Measurements from ENCODE around the gene PRKRIP1.

PRKRIP1 gene

GRCh38 chr7:102469972-102470825 lies 74.0 kb downstream of the PRKRIP1 start:
- H3K27ac ChIP-seq (ENCODE audit: low read depth, low read length, poor library complexity, severe bottlenecking): no peak overlapping the region
- H3F3A ChIP-seq (ENCODE audit: insufficient read depth, low read length): no peaks in the 10 kb centered on the region
- H4K20me1 ChIP-seq (ENCODE audit: insufficient read depth, low read length): no peaks in the 10 kb centered on the region
- no peak for TF ChIP-seq EZH2 (IDR thresholded peaks at IDR 0.05; ENCODE audit: borderline replicate concordance, low read length)
- no peak for TF ChIP-seq CTCF (IDR thresholded peaks at IDR 0.05; ENCODE audit: low read length)
- no peak overlapping the region for H3K4me3 ChIP-seq (ENCODE audit: low read depth, low read length, poor library complexity, severe bottlenecking)
- H3K9me3 ChIP-seq (ENCODE audit: low read length): no peaks in the 10 kb centered on the region
- peaks cover 64% of the 10 kb centered on the region for H3K36me3 ChIP-seq (ENCODE audit: insufficient read depth, low read length)
- H2AFZ ChIP-seq (ENCODE audit: low read length): no peak overlapping the region
- peaks cover 23% of the 10 kb centered on the region for H3K4me1 ChIP-seq (ENCODE audit: insufficient read depth, low read length, severe bottlenecking)
- no peaks in the 10 kb centered on the region for H3K27me3 ChIP-seq (ENCODE audit: insufficient read depth, low read length)
- H3K9ac ChIP-seq (ENCODE audit: low read length): no peak overlapping the region
- no peaks in the 10 kb centered on the region for H3K79me2 ChIP-seq (ENCODE audit: insufficient read depth, low read length)
- no peak overlapping the region for H3K4me2 ChIP-seq (ENCODE audit: low read length)
- no peaks in the 10 kb centered on the region for H3K9me2 ChIP-seq (ENCODE audit: low read depth, low read length)

- H3K9me3 ChIP-seq (ENCODE audit: low read length): no peaks in the 10 kb centered on the region
- no peak overlapping the region for H3K4me3 ChIP-seq (ENCODE audit: low read depth, low read length, poor library complexity, severe bottlenecking)
- H3K36me3 ChIP-seq (ENCODE audit: insufficient read depth, low read length): peaks cover 64% of the 10 kb centered on the region
- H4K20me1 ChIP-seq (ENCODE audit: insufficient read depth, low read length): no peaks in the 10 kb centered on the region
- no peak for TF ChIP-seq EZH2 (IDR thresholded peaks at IDR 0.05; ENCODE audit: borderline replicate concordance, low read length)
- no peak for TF ChIP-seq CTCF (IDR thresholded peaks at IDR 0.05; ENCODE audit: low read length)
- H3K4me2 ChIP-seq (ENCODE audit: low read length): no peak overlapping the region
- no peak overlapping the region for H2AFZ ChIP-seq (ENCODE audit: low read length)
- H3K9ac ChIP-seq (ENCODE audit: low read length): no peak overlapping the region
- H3K27me3 ChIP-seq (ENCODE audit: insufficient read depth, low read length): no peaks in the 10 kb centered on the region
- no peaks in the 10 kb centered on the region for H3F3A ChIP-seq (ENCODE audit: insufficient read depth, low read length)
- no peak overlapping the region for H3K27ac ChIP-seq (ENCODE audit: low read depth, low read length, poor library complexity, severe bottlenecking)
- H3K9me2 ChIP-seq (ENCODE audit: low read depth, low read length): no peaks in the 10 kb centered on the region
- H3K4me1 ChIP-seq (ENCODE audit: insufficient read depth, low read length, severe bottlenecking): peaks cover 8% of the 10 kb centered on the region
- H3K79me2 ChIP-seq (ENCODE audit: insufficient read depth, low read length): no peaks in the 10 kb centered on the region
Observed at GRCh38 chr7:102471791-102472125, 75.6 kb downstream of the PRKRIP1 start.

GRCh38 chr7:102472126-102473041 lies 76.2 kb downstream of the PRKRIP1 start:
- Histone ChIP-seq H3F3A (ENCODE audit: insufficient read depth, low read length) (no peaks in the 10 kb centered on the region), H3K9ac (ENCODE audit: low read length) (no peak overlapping the region), H3K4me1 (ENCODE audit: insufficient read depth, low read length, severe bottlenecking) (peaks cover 1% of the 10 kb centered on the region), H3K79me2 (ENCODE audit: insufficient read depth, low read length) (no peaks in the 10 kb centered on the region), H3K27ac (ENCODE audit: low read depth, low read length, poor library complexity, severe bottlenecking) (no peak overlapping the region), H3K4me3 (ENCODE audit: low read depth, low read length, poor library complexity, severe bottlenecking) (no peak overlapping the region), H3K4me2 (ENCODE audit: low read length) (no peak overlapping the region), H3K36me3 (ENCODE audit: insufficient read depth, low read length) (peaks cover 62% of the 10 kb centered on the region), H3K9me3 (ENCODE audit: low read length) (no peaks in the 10 kb centered on the region), H2AFZ (ENCODE audit: low read length) (no peak overlapping the region), H3K27me3 (ENCODE audit: insufficient read depth, low read length) (no peaks in the 10 kb centered on the region), H3K9me2 (ENCODE audit: low read depth, low read length) (no peaks in the 10 kb centered on the region), H4K20me1 (ENCODE audit: insufficient read depth, low read length) (no peaks in the 10 kb centered on the region)
- TF ChIP-seq EZH2 (IDR thresholded peaks at IDR 0.05; ENCODE audit: borderline replicate concordance, low read length) (no peak), CTCF (IDR thresholded peaks at IDR 0.05; ENCODE audit: low read length) (no peak)
